DMS153 (cell line): ENCODE results near the gene ADIPOR1.
"Not testable (repeated sequence)": the region's sequence is repeated elsewhere in the genome, so short reads cannot be mapped to it uniquely, and the experiment has no call there.

ENCODE experiments used
- DNase-seq: peaks from one replicate; lab custom pipeline; 2025; lab: John Stamatoyannopoulos, UW

ADIPOR1 gene

GRCh38 chr1:202957733-202958543 is at the start of gene ADIPOR1:
Gene ADIPOR1 (minus strand): TSS chr1:202958312. CDS start chr1:202951070, 7,242 bp downstream.
- peak; percentile 90 for DNase-seq

GRCh38 chr1:203006948-203007871 is 49.1 kb upstream of the ADIPOR1 start, which contains the start of gene TMEM183A:
Gene TMEM183A (plus strand): TSS chr1:203007374. CDS start chr1:203007466, 92 bp downstream.
- DNase-seq = peak; percentile 97

- not testable (repeated sequence) for DNase-seq
Measured at GRCh38 chr1:203005395-203006142, 47.5 kb upstream of the ADIPOR1 start.

GRCh38 chr1:203002951-203003350 is 44.8 kb upstream of the ADIPOR1 start:
- DNase-seq = no peak

GRCh38 chr1:203001986-203002385 is 43.9 kb upstream of the ADIPOR1 start:
- no peak for DNase-seq

GRCh38 chr1:203000217-203000944 is 42.3 kb upstream of the ADIPOR1 start:
- no peak for DNase-seq

- peak; percentile 41 for DNase-seq
Measured at GRCh38 chr1:202998836-202999750, 41.0 kb upstream of the ADIPOR1 start.

- no peak for DNase-seq
Measured at GRCh38 chr1:202994756-202995155, 36.6 kb upstream of the ADIPOR1 start.

- DNase-seq = no peak
Measured at GRCh38 chr1:202991112-202991511, 33.0 kb upstream of the ADIPOR1 start.

GRCh38 chr1:202989879-202990278 is 31.8 kb upstream of the ADIPOR1 start:
- no peak for DNase-seq

GRCh38 chr1:202987922-202988583 is 29.9 kb upstream of the ADIPOR1 start:
- DNase-seq = no peak

GRCh38 chr1:202987255-202987654 is 29.1 kb upstream of the ADIPOR1 start:
- DNase-seq = no peak

GRCh38 chr1:202986120-202986519 is 28.0 kb upstream of the ADIPOR1 start:
- DNase-seq = not testable (repeated sequence)

GRCh38 chr1:202982715-202983430 is 24.8 kb upstream of the ADIPOR1 start:
- DNase-seq = no peak

- no peak for DNase-seq
Measured at GRCh38 chr1:202981939-202982338, 23.8 kb upstream of the ADIPOR1 start.

- no peak for DNase-seq
Measured at GRCh38 chr1:202979459-202979858, 21.3 kb upstream of the ADIPOR1 start.

GRCh38 chr1:202976633-202977032 is 18.5 kb upstream of the ADIPOR1 start:
- no peak for DNase-seq

GRCh38 chr1:202974856-202975255 is 16.7 kb upstream of the ADIPOR1 start:
- no peak for DNase-seq

- no peak for DNase-seq
Measured at GRCh38 chr1:202972046-202972445, 13.9 kb upstream of the ADIPOR1 start.
